Activated T-cell treated with anti-CD3 and anti-CD28 coated beads, Interleukin-2, amount 50 U/mL, for 72 hours (primary cell): ENCODE data around the gene NUP42. TPM values are rescaled to one million over a fixed set of nuclear protein-coding genes. Genes with fewer than 3 reads are reported as not detected.
A peak's percentile ranks its signal among the peaks of the same experiment; 100 is the strongest.

Experiments
- ATAC-seq, 2 donors: fragments of 150-1000 bp; cut with Tn5 transposase; replicated peaks in 1 of 2; 2 replicates each; pipeline ENCODE4 v1.10.0; 2021; ENCODE audit warnings: moderate library complexity in 2 of 2, mild to moderate bottlenecking in 1 of 2
- DNase-seq, 2 donors: peaks; one replicate each; pipeline ENCODE4 v3.0.0; 2021 to 2022; ENCODE audit warnings: mixed read lengths in 1 of 2
- H3K27ac Mint-ChIP-seq: one replicate; pipeline ENCODE4 v1.8.0; 2022; ENCODE audit warnings: mild to moderate bottlenecking, moderate library complexity, mixed read lengths
- H3K27me3 Mint-ChIP-seq: one replicate; pipeline ENCODE4 v1.8.0; 2022; ENCODE audit warnings: low read depth, mixed read lengths
- H3K36me3 Mint-ChIP-seq, 2 donors: one replicate each; pipeline ENCODE4 v1.8.0; 2022; ENCODE audit warnings: mixed read lengths in 2 of 2, mild to moderate bottlenecking in 1 of 2; ENCODE audit not compliant: insufficient read depth in 2 of 2
- H3K4me1 Mint-ChIP-seq: one replicate; pipeline ENCODE4 v1.8.0; 2022; ENCODE audit warnings: low read depth, mixed read lengths
- H3K4me3 Mint-ChIP-seq, 2 donors: one replicate each; pipeline ENCODE4 v1.8.0; 2022; ENCODE audit warnings: mild to moderate bottlenecking in 2 of 2, mixed read lengths in 2 of 2, moderate library complexity in 2 of 2
- H3K9me3 Mint-ChIP-seq, 2 donors: one replicate each; pipeline ENCODE4 v1.8.0; 2022; ENCODE audit warnings: mixed read lengths in 2 of 2
- total RNA-seq, 2 donors: library from RNA; stranded (reverse); gene quantifications; one replicate each; pipeline ENCODE4 v1.2.3, GENCODE V29; 2022

The NUP42 gene
- total RNA-seq, 2 donors from 2014 or later, result 38.4 to 41.5 TPM

GRCh38 chr7:23247046-23247602 is 65.3 kb downstream of the NUP42 start:
- DNase-seq (no peak), ATAC-seq (no peak)
- Mint-ChIP-seq H3K4me3 (peak overlapping the region in 1 of 2 donors; percentile 13), H3K36me3 (peaks cover 3% of the 10 kb centered on the region in 2 donors), H3K27me3 (peaks cover 66% of the 10 kb centered on the region), H3K4me1 (peaks cover 11% of the 10 kb centered on the region), H3K9me3 (peaks cover 0 to 2% of the 10 kb centered on the region in 2 donors), H3K27ac (no peak overlapping the region)

- Mint-ChIP-seq H3K4me1 (peaks cover 5% of the 10 kb centered on the region), H3K9me3 (peaks cover 1 to 2% of the 10 kb centered on the region in 2 donors), H3K36me3 (peaks cover 3% of the 10 kb centered on the region in 2 donors), H3K4me3 (peak overlapping the region; percentile 7 to 51), H3K27ac (no peak overlapping the region), H3K27me3 (peaks cover 68% of the 10 kb centered on the region)
- no peak for ATAC-seq
- DNase-seq, result no peak
Measured at GRCh38 chr7:23247603-23248335, 65.9 kb downstream of the NUP42 start.

- DNase-seq (no peak), ATAC-seq (no peak)
- Mint-ChIP-seq H3K36me3 (peaks cover 3% of the 10 kb centered on the region in 2 donors), H3K27me3 (peaks cover 69% of the 10 kb centered on the region), H3K9me3 (peaks cover 1 to 2% of the 10 kb centered on the region in 2 donors), H3K4me1 (peaks cover 5% of the 10 kb centered on the region), H3K27ac (no peak overlapping the region), H3K4me3 (no peak overlapping the region)
Measured at GRCh38 chr7:23249486-23249885, 67.6 kb downstream of the NUP42 start.

Other genes starting within 250 kb of the NUP42 start
- 10 to 100 TPM; 25.3 to 26.0 TPM for gene HYCC1, start 167.9 kb upstream of the NUP42 start, total RNA-seq
- 10 to 100 TPM; 20.4 to 25.4 TPM for gene KLHL7, start 76.3 kb upstream of the NUP42 start, total RNA-seq
- 1 to 10 TPM in 1 of 2 donors, under 1 TPM in 1; 0.88 to 1.1 TPM for gene GPNMB, start 64.7 kb downstream of the NUP42 start, total RNA-seq
- gene MALSU1, start 117.3 kb downstream of the NUP42 start, total RNA-seq, result 10 to 100 TPM; 62.6 to 63.8 TPM